ENCODE results near the gene NRXN3.

The NRXN3 gene

GRCh38 chr14:79652513-79653307 lies 1482.5 kb downstream of the NRXN3 start:
- no peak for DNase-seq (ENCODE audit: low read depth)
- TF ChIP-seq CTCF (conservative IDR thresholded peaks at IDR 0.05; ENCODE audit: low read length), result no peak
- no peak overlapping the region for H3K4me3 ChIP-seq (ENCODE audit: low read length)

GRCh38 chr14:79656056-79656455 lies 1485.9 kb downstream of the NRXN3 start:
- no peak for DNase-seq (ENCODE audit: low read depth)
- no peak for TF ChIP-seq CTCF (conservative IDR thresholded peaks at IDR 0.05; ENCODE audit: low read length)
- H3K4me3 ChIP-seq (ENCODE audit: low read length), result no peak overlapping the region

DNA sequence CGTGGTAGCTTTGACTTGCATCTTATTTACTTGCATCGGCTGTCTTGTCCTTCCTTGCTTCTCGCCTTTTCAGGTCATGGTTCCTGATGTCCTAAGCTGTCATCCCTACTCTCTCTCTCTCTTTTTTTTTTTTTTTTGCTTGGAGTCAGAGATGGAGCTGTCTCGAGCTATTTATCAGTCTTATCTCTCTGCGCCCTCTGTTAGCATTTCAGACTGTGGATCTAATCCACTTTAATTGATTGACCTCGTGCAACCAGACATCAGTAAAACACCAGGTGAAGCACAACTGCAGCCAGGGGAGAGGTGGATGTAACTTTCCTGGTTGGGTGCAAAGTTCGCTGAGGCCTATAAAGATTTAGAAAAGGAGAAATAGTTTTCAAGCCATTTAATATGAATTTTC lies 1486.3 kb downstream of the NRXN3 start:
- TF ChIP-seq CTCF (conservative IDR thresholded peaks at IDR 0.05; ENCODE audit: low read length), result no peak
- no peak overlapping the region for H3K4me3 ChIP-seq (ENCODE audit: low read length)
- DNase-seq (ENCODE audit: low read depth), result no peak

DNA sequence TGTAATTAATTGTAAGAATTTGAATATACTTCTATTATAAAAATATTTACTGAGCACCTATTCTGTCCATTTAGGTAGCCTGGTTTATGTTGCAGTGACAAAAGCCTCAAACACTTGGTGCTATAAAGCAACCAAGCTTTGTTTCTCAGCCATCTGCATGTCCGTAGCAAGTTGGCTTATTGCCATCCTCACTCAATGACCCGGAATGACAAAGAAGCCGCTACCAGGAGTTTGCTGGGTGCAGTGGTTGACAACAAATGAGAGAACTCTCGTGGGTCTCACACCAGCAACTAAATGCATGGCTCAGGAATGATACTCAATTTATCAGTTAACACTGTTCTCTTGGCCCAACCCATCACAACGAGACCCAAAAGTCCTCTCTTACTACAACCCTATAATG lies 1488.0 kb downstream of the NRXN3 start:
- no peak for DNase-seq (ENCODE audit: low read depth)

DNA sequence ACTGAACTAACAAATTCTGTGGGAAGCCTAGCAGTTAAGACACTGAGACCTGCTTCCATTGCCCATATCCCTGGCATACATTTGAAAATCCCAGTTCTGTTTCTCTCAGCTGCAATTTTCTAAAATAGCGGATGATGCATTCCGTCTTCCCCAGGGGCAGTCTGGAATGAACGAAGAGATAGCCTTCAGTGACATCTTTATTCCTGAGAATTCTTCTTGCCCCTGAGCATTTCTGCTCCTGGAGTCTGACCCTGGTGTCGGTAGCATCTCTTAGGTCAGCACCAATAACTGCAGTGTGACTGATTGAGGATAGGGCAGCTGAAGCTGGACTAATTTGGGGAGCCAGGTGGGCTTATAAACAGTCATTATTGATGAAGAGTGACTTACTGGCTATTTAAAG lies 1488.6 kb downstream of the NRXN3 start:
- H3K4me3 ChIP-seq (ENCODE audit: low read length), result no peak overlapping the region
- TF ChIP-seq CTCF (conservative IDR thresholded peaks at IDR 0.05; ENCODE audit: low read length), result no peak
- DNase-seq (ENCODE audit: low read depth), result no peak

More for the DNA sequence above, 1488.0 kb downstream of the NRXN3 start:
- TF ChIP-seq CTCF (conservative IDR thresholded peaks at IDR 0.05; ENCODE audit: low read length), result no peak
- H3K4me3 ChIP-seq (ENCODE audit: low read length), result no peak overlapping the region

DNA sequence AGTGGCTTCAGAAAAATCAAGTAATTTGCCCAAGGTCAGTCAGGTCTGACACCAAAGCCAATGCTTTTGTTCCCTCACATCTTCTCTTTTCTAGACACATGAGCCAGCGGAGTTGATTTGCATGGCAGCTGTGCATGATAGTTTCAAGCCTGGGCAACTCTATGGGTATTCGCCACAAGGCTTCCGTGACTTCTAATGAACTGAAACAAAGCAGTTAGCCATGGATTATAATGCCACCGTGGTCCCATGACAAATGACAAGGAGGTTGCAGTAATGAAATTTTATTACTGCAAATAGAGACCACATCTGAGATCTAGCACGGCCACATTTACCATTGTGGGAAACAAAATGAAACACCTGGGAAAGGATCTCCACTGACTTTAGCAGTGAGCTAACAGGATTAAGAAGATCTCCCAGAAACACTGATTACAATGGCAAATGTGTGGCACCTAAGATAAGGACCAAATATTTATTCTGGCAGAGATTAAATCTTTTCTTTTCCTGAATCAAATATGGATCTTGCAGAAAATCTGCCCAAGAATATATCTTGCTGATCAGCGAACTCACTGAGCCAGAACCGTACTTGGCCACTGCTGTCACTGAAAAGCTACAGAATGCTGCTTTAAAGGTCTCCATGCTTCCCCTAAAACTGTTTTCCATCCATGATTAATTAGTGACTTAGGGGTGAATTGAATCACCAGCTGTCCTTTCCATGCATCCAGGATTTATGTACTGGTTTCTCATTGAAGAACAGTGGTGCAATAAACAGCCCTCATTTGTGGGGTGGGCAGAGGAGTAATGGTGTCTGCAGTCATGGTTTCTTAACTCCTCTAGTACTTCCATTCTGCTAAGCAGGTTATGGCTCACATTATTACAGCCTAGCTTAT lies 1490.1 kb downstream of the NRXN3 start:
- no peak overlapping the region for H3K4me3 ChIP-seq (ENCODE audit: low read length)
- no peak for TF ChIP-seq CTCF (conservative IDR thresholded peaks at IDR 0.05; ENCODE audit: low read length)
- no peak for DNase-seq (ENCODE audit: low read depth)
